ENCODE measurements around the gene PDIK1L.

GRCh38 chr1:26148887-26149286 lies 37.3 kb downstream of the PDIK1L start:
- no peak for TF ChIP-seq CTCF (IDR thresholded peaks at IDR 0.05; ENCODE audit: poor library complexity, severe bottlenecking)
- no peak for TF ChIP-seq SMC3 (conservative IDR thresholded peaks at IDR 0.05; ENCODE audit: poor library complexity)
